Measurements from ENCODE around the gene CNNM2.
"Not testable (repeated sequence)": the region's sequence is repeated elsewhere in the genome, so short reads cannot be mapped to it uniquely, and the experiment has no call there.

The CNNM2 gene

GRCh38 chr10:103040418-103040817 lies 122.3 kb downstream of the CNNM2 start:
- no peak for DNase-seq (ENCODE audit: low read depth, low spot score)

DNA sequence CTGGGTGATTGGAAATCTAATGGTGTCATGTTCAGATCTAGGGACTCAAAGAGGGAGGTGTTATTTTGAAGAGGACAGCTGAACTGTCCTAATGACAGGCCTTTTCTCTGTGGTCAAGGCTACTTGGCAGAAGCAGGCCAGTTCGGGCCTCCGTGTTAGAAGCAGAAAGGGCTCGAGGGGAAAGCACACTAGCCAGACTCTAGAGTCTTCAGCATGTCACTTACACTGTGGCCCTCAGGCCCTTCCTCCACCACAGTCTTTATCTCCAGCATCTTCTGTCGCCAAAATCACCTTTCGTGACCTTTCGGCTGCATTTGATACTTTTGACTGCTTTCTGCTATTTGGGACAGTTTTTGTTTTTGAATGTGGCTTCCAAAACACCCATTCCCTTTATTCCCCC lies 123.3 kb downstream of the CNNM2 start:
- peak; percentile 52 for DNase-seq (ENCODE audit: low read depth, low spot score)

- peak; percentile 22 for DNase-seq (ENCODE audit: low read depth, low spot score)
Measured at GRCh38 chr10:103042129-103042528, 124.0 kb downstream of the CNNM2 start.

- DNase-seq (ENCODE audit: low read depth, low spot score): no peak
Measured at GRCh38 chr10:103042908-103043307, 124.8 kb downstream of the CNNM2 start.

GRCh38 chr10:103044942-103045489 lies 126.9 kb downstream of the CNNM2 start:
- DNase-seq (ENCODE audit: low read depth, low spot score): no peak

- DNase-seq (ENCODE audit: low read depth, low spot score): no peak
Measured at GRCh38 chr10:103045961-103046360, 127.9 kb downstream of the CNNM2 start.

DNA sequence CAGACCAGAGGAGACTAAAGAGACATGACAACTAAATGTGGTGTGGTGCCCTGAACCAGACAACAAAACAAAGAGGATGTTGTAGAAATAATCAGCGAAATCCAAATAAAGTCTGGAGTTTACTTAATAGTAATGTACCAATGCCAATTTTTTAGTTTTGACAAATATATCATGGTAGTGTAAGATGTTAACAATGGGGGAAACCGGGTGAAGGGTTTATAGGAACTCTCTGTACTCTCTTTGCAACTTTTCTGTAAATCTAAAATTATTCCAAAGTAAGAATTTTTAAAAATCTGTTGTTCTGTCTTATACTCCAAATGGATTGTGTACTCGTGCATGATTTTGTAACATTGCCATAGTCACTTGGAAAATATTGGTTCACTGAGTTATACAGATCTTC lies 129.3 kb downstream of the CNNM2 start:
- DNase-seq (ENCODE audit: low read depth, low spot score): no peak

DNA sequence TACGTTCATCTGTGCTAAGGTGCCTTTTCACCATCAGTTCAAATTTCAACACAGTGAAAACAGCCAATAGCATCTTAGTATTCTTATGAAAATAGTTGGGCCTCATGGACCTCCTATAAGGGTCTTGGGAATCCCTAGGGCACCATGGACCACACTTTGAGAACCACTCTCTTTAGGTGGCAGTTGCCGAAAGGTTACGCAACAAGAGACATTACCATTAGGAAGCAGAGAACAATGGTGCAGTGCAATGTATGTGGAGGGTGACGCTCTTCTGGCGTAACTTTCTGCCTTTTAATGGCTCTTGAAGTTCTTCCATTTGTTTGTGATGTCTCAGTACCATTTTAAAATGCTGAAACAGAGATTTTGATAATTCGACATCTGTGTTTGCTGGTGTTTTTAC lies 131.1 kb downstream of the CNNM2 start:
- DNase-seq (ENCODE audit: low read depth, low spot score): no peak

- DNase-seq (ENCODE audit: low read depth, low spot score): peak; percentile 74
Measured at GRCh38 chr10:103053659-103054581, 135.8 kb downstream of the CNNM2 start.

GRCh38 chr10:103054621-103055020 lies 136.5 kb downstream of the CNNM2 start:
- DNase-seq (ENCODE audit: low read depth, low spot score): no peak

- DNase-seq (ENCODE audit: low read depth, low spot score): no peak
Measured at GRCh38 chr10:103055105-103055504, 137.0 kb downstream of the CNNM2 start.

GRCh38 chr10:103058034-103058433 lies 139.9 kb downstream of the CNNM2 start:
- DNase-seq (ENCODE audit: low read depth, low spot score): no peak

GRCh38 chr10:103060575-103060974 lies 142.5 kb downstream of the CNNM2 start:
- DNase-seq (ENCODE audit: low read depth, low spot score): no peak

GRCh38 chr10:103062854-103063590 lies 144.9 kb downstream of the CNNM2 start:
- DNase-seq (ENCODE audit: low read depth, low spot score): no peak

GRCh38 chr10:103064956-103065355 lies 146.9 kb downstream of the CNNM2 start:
- DNase-seq (ENCODE audit: low read depth, low spot score): no peak

DNA sequence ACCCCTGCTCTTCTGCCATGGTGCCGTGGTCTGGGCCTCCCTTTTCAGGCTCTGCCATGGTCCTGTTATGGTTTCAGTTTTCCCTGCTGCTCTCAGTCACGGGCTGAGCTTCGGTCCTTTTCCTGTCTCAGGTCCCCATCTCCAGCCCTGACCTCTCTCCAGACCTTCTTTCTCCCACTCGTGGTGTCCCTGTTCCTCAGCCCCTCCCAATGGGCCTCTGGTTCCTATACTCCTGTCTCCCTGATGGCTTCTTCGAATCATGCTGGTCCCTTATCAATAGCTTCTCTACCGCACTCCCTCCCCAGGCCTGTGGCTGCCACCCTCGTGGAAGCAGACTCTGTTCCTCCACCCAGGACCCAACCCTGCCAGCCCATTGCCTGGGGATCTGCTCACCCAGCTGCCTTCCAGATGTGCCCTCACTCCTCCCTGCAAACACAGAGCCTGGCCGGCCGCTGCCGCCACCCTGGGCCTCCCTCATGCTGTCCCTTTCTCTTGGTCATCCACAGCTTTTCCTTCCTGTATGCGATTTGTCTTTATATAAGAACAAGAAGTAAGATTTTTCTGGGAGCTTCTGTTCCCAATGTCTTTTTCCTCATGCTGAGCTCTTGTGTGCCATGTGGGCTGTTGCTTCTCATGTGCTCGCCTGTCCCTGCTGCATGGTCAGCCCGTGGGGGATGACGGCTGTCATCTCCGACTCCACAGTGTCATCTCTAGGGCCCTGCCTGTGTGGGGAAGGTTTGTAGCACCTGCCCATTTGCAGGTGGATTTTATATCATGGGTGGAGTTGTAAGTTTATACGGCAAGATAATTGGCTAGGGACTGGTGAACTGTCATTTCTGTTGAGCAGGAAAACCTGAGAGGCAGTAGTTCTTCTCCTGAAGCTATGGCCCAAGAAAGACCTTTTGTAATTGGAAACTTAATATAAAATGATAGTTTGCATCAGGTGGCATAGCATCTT lies 148.3 kb downstream of the CNNM2 start:
- DNase-seq (ENCODE audit: low read depth, low spot score): no peak

DNA sequence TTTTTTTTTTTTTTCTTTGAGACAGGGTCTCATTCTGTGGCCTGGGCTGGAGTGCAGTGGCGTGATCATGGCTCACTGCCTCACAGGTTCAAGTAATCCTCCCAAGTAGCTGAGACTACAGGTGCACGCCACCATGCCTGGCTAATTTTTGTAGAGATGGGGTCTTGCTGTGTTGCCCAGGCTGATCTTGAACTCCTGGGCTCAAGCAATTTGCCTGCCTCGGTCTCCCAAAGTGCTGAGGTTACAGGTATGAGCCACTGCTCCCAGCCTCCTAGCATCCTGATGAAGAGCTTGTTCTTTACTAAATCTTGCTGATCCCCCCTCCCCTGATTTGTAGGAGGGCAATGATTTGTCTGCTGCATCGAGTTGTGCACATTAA lies 149.0 kb downstream of the CNNM2 start:
- DNase-seq (ENCODE audit: low read depth, low spot score): not testable (repeated sequence)

- DNase-seq (ENCODE audit: low read depth, low spot score): no peak
Measured at GRCh38 chr10:103067484-103067883, 149.4 kb downstream of the CNNM2 start.

- no peak for DNase-seq (ENCODE audit: low read depth, low spot score)
Measured at GRCh38 chr10:103067956-103068355, 149.9 kb downstream of the CNNM2 start.

DNA sequence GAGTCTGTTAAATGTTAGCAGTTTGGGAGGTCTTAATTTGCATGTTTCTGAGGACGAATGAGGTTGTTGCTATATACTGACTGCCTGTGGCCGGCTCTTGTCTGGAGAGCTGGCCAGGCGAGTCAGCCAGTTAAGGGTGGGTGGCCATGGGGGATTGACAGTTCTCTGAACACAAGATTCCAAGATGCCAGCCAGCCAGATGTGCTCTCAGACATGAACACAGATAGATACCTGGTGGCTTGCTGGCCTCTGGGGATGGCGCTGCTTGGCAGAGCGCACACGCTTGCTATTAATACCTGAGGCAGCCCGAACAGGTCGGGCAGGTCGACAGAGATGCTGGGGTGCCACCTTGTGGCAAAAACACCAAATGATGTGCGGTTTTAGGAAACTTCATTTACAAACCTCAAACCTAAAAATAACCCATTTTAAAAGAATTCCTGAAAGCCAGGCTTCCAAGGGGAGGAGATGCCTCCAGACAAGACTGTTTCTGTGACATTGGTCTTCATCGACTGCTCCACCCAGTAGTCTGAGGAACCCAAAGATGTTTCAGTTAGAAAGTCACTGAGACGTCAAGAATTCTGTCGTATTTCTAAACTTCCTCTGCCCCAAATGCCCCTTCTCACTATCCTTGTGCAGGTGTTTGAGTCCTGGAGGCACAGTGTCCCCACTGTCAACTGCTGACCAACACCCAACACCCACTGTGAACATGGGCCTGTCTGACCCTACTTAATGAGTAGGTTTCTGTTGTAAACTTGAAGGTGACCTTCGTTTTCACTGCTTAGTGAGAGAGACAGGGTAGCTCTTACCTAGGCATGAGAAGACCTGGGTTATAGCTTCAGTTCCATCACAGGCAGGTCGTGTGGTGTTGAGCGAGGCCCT lies 151.6 kb downstream of the CNNM2 start:
- peak; percentile 77 for DNase-seq (ENCODE audit: low read depth, low spot score)
